Stimulated activated CD4-positive, alpha-beta T cell treated with anti-CD3 and anti-CD28 coated beads, TNF-alpha, amount 100 ng/mL, for 4 hours (primary cell): ENCODE measurements around the gene PRDX5.

Experiments used
- DNase-seq, 3 experiments: peaks; one replicate each; pipeline ENCODE4 v3.0.0-alpha.2; 2020; ENCODE audit warnings: low read depth in 3 of 3

Gene PRDX5

GRCh38 chr11:64289002-64289564 is 28.8 kb upstream of the PRDX5 start:
- no peak for DNase-seq

GRCh38 chr11:64290352-64291261 is 27.3 kb upstream of the PRDX5 start:
- DNase-seq, result no peak

- no peak for DNase-seq
These were observed 26.6 kb upstream of the PRDX5 start, which contains the start of gene KCNK4 for GRCh38 chr11:64291262-64291751. Gene KCNK4 (plus strand): TSS chr11:64291302. CDS start chr11:64293019, 1,717 bp downstream.

GRCh38 chr11:64291752-64292459 is 26.0 kb upstream of the PRDX5 start:
- no peak for DNase-seq

GRCh38 chr11:64292460-64293254 is 25.3 kb upstream of the PRDX5 start:
- DNase-seq, result no peak

GRCh38 chr11:64294774-64295173 is 23.1 kb upstream of the PRDX5 start:
- no peak for DNase-seq

- DNase-seq, result no peak
These were observed 22.2 kb upstream of the PRDX5 start for GRCh38 chr11:64295760-64296159.

GRCh38 chr11:64296236-64296635 is 21.7 kb upstream of the PRDX5 start:
- no peak for DNase-seq

- no peak for DNase-seq
These were observed 20.9 kb upstream of the PRDX5 start for GRCh38 chr11:64296830-64297698.

GRCh38 chr11:64297699-64298358 is 20.1 kb upstream of the PRDX5 start:
- DNase-seq, result no peak

GRCh38 chr11:64298966-64299846 is 18.7 kb upstream of the PRDX5 start:
- no peak for DNase-seq

GRCh38 chr11:64299847-64300648 is 17.9 kb upstream of the PRDX5 start, which contains the start of gene CATSPERZ:
Gene CATSPERZ (plus strand): TSS chr11:64300358. CDS start chr11:64300411, 53 bp downstream.
- DNase-seq, result no peak

- no peak for DNase-seq
These were observed 14.6 kb upstream of the PRDX5 start for GRCh38 chr11:64303109-64304031.

GRCh38 chr11:64304032-64304315 is 13.9 kb upstream of the PRDX5 start:
- no peak for DNase-seq

GRCh38 chr11:64304316-64305072 is 13.4 kb upstream of the PRDX5 start:
- DNase-seq, result peak; percentile 85 to 96 (median 92)

GRCh38 chr11:64305075-64305690 is 12.7 kb upstream of the PRDX5 start, which contains the start of gene ESRRA:
Gene ESRRA (plus strand): TSS chr11:64305524. CDS start chr11:64307180, 1,656 bp downstream.
- DNase-seq, result peak; percentile 99 to 100 (median 100)
